HEK293 (cell line): ENCODE results near the gene BMAL2.

Source experiments
- ZFP37 ChIP-seq: fragments of 450-650 bp; formaldehyde crosslinking; IDR thresholded peaks from 2 replicates; pipeline ENCODE4 v1.5.1; 2016; ENCODE audit warnings: missing biosample characterization, missing genetic modification characterization
- ZNF341 ChIP-seq: fragments of 450-650 bp; formaldehyde crosslinking; IDR thresholded peaks from 2 replicates; pipeline ENCODE4; 2016; ENCODE audit warnings: low read depth, missing biosample characterization, missing genetic modification characterization
- ZNF391 ChIP-seq: fragments of 450-650 bp; formaldehyde crosslinking; IDR thresholded peaks from 2 replicates; pipeline ENCODE4 v1.5.1; 2016; ENCODE audit warnings: low read depth, missing biosample characterization, missing genetic modification characterization, borderline replicate concordance
- ZNF558 ChIP-seq: fragments of 450-650 bp; formaldehyde crosslinking; IDR thresholded peaks from 2 replicates; pipeline ENCODE4 v1.5.1; 2016; ENCODE audit warnings: missing biosample characterization, missing genetic modification characterization
- ZNF830 ChIP-seq: fragments of 450-650 bp; IDR thresholded peaks from 2 replicates; pipeline ENCODE4 v1.5.0; 2018; ENCODE audit warnings: missing biosample characterization, missing genetic modification characterization, low read depth, mild to moderate bottlenecking, moderate library complexity
- TF ChIP-seq, protein P1 (sequence below): fragments of 450-650 bp; formaldehyde crosslinking; IDR thresholded peaks from 2 replicates; pipeline ENCODE4 v1.5.1; 2016; ENCODE audit warnings: missing biosample characterization, missing genetic modification characterization
- TF ChIP-seq, protein P2 (sequence below): fragments of 450-650 bp; IDR thresholded peaks from 2 replicates; pipeline ENCODE4 v1.5.1; 2018; ENCODE audit warnings: missing biosample characterization, missing genetic modification characterization

DNA sequence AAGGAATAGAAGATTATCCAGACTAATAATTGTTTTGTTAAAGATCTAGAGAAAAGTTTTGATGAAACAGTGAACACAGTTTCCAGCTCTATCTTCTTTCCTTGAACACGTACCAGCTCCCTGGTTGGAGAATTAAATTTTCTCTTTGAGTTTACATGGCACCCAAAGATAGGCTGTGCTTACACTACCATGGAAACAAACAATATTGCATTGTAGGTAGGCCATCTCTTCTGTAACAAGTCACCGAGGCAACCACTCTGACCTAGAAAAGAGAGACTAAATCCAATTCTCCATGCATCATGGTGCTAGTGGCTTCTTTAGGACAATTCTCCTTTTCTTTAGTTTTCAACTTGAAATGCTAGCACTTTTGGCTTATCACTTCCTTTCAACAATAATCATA lies 9.9 kb downstream of the BMAL2 start:
- TF ChIP-seq ZNF558 (tag by site-specific recombination) (no peak), ZNF391 (tag by site-specific recombination) (no peak), ZNF830 (tag by site-specific recombination) (no peak), ZFP37 (tag by site-specific recombination) (no peak), ZNF341 (tag by site-specific recombination) (no peak)
- TF ChIP-seq, protein P1, sequence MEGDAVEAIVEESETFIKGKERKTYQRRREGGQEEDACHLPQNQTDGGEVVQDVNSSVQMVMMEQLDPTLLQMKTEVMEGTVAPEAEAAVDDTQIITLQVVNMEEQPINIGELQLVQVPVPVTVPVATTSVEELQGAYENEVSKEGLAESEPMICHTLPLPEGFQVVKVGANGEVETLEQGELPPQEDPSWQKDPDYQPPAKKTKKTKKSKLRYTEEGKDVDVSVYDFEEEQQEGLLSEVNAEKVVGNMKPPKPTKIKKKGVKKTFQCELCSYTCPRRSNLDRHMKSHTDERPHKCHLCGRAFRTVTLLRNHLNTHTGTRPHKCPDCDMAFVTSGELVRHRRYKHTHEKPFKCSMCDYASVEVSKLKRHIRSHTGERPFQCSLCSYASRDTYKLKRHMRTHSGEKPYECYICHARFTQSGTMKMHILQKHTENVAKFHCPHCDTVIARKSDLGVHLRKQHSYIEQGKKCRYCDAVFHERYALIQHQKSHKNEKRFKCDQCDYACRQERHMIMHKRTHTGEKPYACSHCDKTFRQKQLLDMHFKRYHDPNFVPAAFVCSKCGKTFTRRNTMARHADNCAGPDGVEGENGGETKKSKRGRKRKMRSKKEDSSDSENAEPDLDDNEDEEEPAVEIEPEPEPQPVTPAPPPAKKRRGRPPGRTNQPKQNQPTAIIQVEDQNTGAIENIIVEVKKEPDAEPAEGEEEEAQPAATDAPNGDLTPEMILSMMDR (tag by site-specific recombination): no peak
- TF ChIP-seq, protein P2, sequence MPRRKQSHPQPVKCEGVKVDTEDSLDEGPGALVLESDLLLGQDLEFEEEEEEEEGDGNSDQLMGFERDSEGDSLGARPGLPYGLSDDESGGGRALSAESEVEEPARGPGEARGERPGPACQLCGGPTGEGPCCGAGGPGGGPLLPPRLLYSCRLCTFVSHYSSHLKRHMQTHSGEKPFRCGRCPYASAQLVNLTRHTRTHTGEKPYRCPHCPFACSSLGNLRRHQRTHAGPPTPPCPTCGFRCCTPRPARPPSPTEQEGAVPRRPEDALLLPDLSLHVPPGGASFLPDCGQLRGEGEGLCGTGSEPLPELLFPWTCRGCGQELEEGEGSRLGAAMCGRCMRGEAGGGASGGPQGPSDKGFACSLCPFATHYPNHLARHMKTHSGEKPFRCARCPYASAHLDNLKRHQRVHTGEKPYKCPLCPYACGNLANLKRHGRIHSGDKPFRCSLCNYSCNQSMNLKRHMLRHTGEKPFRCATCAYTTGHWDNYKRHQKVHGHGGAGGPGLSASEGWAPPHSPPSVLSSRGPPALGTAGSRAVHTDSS: no peak
